H54 (cell line): Measurements from ENCODE around the gene PREP.
A peak's percentile ranks its signal among the peaks of the same experiment; 100 is the strongest.

Source experiments
- DNase-seq: peaks from one replicate; pipeline ENCODE4 v3.0.0; 2011; ENCODE audit warnings: low spot score, mixed read lengths; ENCODE audit not compliant: insufficient read length
- FAIRE-seq: peaks from 3 replicates; lab custom pipeline; 2011; peaks lifted over from hg19 to GRCh38; lab: Jason Lieb, UNC
- POLR2A ChIP-seq: IDR thresholded peaks from 2 replicates; pipeline ENCODE4 v1.6.1; 2011; ENCODE audit warnings: low read depth, mild to moderate bottlenecking, low read length

The PREP gene

GRCh38 chr6:105380634-105381033 lies 22.2 kb downstream of the PREP start:
- no peak for TF ChIP-seq POLR2A
- FAIRE-seq (no peak), DNase-seq (no peak)

- no peak for FAIRE-seq
- TF ChIP-seq POLR2A: no peak
- no peak for DNase-seq
These were observed 27.1 kb downstream of the PREP start for GRCh38 chr6:105375797-105376196.

GRCh38 chr6:105374010-105374420 lies 28.9 kb downstream of the PREP start:
- no peak for TF ChIP-seq POLR2A
- DNase-seq (no peak), FAIRE-seq (no peak)

GRCh38 chr6:105373481-105373880 lies 29.4 kb downstream of the PREP start:
- FAIRE-seq (no peak), DNase-seq (no peak)
- TF ChIP-seq POLR2A: no peak

- no peak for DNase-seq
- no peak for TF ChIP-seq POLR2A
- no peak for FAIRE-seq
These were observed 30.1 kb downstream of the PREP start for GRCh38 chr6:105372849-105373182.

GRCh38 chr6:105372142-105372848 lies 30.6 kb downstream of the PREP start:
- DNase-seq (no peak), FAIRE-seq (no peak)
- TF ChIP-seq POLR2A: no peak

DNA sequence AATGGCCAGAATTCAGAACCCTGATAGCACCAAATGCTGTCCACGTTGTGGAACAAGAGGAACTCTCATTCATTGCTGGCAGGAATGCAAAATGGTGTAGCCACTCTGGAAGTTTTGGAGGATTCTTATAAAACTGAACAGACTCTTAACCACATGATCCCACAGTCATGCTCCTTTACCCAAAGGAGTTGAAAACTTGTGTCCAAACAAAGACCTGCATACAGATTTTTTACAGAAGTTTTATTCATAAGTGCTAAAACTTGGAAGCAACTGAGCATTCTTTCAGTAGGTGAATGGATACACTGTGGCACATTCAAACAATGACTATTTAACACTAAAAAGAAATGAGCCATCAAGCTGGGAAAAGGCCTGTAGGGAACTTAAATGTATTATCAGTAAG lies 32.5 kb downstream of the PREP start:
- FAIRE-seq (no peak), DNase-seq (no peak)
- no peak for TF ChIP-seq POLR2A

GRCh38 chr6:105369145-105369544 lies 33.7 kb downstream of the PREP start:
- no peak for DNase-seq
- no peak for FAIRE-seq
- TF ChIP-seq POLR2A: no peak

GRCh38 chr6:105364243-105364642 lies 38.6 kb downstream of the PREP start:
- FAIRE-seq (no peak), DNase-seq (no peak)
- no peak for TF ChIP-seq POLR2A

GRCh38 chr6:105363100-105363754 lies 39.7 kb downstream of the PREP start:
- TF ChIP-seq POLR2A: no peak
- FAIRE-seq (no peak), DNase-seq (no peak)

DNA sequence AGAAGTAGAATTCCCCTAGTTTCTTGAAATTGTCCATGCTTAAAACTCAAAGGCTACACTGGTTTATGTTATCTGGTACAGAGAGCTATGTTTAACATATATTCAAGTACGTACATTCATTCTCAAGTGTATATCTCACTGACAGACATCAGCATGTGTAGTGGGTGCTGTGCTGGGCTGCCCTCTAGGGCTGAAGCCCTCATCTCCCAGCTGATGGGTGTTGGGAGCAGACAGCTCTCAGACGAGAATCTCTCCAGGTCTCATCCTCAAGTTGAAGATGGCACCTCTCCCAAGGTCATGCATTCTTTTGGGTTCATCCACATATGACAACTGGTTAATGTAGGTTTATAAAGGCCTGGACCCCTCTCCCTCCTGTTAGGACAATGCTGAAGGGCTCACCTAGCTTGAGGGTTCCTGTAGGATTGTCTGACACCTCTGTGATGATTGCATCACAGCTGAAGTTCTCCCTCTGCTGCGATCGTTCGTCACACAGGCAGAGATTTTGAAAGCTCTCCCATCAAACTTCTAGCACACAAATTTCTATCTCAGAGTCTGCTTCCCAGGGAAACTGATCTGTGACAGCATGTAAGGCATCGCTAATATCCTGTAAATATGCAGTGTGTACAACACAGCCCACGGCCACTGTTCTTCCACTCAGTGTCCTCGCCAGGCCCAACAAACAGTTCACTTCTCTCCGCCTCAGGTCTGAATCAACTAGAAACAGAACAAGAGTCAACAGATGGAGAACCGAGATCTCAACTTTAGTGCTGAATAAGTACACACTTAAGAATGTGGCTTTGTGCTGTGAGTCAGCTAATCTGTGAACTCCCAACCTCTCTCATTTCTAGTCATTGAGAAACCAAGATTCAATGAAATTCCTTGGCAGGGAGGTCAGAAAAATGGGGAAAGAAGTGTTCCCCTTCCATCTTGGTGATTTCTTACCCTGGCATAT lies 43.2 kb downstream of the PREP start:
- DNase-seq (peak; percentile 38), FAIRE-seq (peak; percentile 92)
- no peak for TF ChIP-seq POLR2A

DNA sequence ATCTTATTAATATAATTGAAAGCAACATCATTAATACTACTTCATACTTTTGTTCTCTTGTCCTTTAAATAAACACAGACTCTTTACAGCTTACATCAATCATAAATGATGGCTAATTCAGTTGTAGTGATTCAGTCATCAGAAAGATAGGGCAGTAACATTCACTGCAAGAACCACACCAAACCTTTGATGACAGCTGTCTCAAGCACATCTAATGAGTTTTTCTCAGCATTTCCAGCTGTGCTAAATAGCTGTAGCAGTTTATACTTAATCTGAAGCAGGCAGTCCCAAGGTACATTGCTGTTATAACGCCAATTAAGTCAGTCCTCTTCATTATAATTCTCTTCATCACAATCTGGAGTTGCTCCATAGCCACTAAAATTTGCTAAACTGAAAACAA lies 45.7 kb downstream of the PREP start:
- DNase-seq (no peak), FAIRE-seq (no peak)
- no peak for TF ChIP-seq POLR2A

DNA sequence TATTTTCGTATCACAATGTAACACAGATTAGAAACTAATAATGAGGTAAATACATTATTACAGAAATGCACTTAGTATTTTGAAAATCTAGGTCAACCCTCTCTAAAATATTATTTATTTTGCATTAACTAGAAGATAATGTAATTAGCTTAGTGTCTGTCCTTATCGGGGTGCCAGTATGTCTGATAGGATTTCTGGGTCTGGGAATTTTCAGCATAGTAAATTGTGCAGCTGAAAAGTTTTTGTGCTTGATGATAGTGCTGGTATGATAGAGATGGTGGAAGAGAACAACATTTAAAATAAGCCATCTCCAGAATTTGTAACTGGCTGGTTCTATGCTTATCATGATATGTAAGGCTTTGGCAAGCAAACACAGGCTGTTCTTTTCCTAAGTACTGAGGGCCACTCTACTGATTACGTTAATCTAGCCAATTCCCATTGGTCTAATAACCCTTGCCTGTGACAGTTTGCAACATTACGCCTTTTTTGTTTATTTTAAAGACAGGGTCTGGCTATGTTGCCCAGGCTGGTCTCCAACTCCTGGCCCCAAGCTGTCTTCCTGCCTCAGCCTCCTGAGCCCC lies 50.8 kb downstream of the PREP start:
- no peak for FAIRE-seq
- DNase-seq: no peak

DNA sequence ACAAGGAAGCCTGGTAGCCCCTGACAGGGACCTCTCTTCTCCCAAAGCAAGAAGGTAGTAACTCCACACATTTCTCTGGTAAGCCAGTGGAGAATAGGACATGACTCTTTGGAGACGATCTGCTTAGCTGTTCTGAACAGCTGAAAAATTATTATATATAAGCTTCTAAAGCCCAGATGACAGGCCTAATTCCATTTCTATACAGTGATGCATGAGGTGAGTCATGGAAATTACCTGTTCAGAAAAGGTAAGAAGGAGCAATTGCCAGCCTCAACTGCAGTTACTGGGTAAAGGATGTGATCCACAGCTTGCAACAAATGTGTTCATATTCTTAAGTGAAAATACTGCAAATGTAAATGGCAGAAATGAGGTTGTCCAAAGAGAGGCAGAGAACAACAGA lies 54.0 kb downstream of the PREP start:
- no peak for TF ChIP-seq POLR2A

More for the DNA sequence above, 50.8 kb downstream of the PREP start:
- TF ChIP-seq POLR2A: no peak

More for the DNA sequence above, 54.0 kb downstream of the PREP start:
- FAIRE-seq (no peak), DNase-seq (no peak)
